Measurements from ENCODE around the gene YKT6.

Gene YKT6

GRCh38 chr7:44235582-44236332, 35.0 kb downstream of the YKT6 start:
- no peak for DNase-seq (ENCODE audit: low spot score)

GRCh38 chr7:44236333-44236728, 35.6 kb downstream of the YKT6 start:
- DNase-seq (ENCODE audit: low spot score): no peak

GRCh38 chr7:44237696-44238095, 36.9 kb downstream of the YKT6 start:
- DNase-seq (ENCODE audit: low spot score): no peak

- no peak for DNase-seq (ENCODE audit: low spot score)
These were observed 37.4 kb downstream of the YKT6 start for GRCh38 chr7:44238116-44238695.

- DNase-seq (ENCODE audit: low spot score): no peak
These were observed 38.6 kb downstream of the YKT6 start for GRCh38 chr7:44239361-44239760.

GRCh38 chr7:44240376-44240775, 39.6 kb downstream of the YKT6 start:
- no peak for DNase-seq (ENCODE audit: low spot score)

- peak; percentile 90 for DNase-seq (ENCODE audit: low spot score)
These were observed 40.3 kb downstream of the YKT6 start for GRCh38 chr7:44240983-44241510.

- DNase-seq (ENCODE audit: low spot score): no peak
These were observed 41.3 kb downstream of the YKT6 start for GRCh38 chr7:44242091-44242490.

GRCh38 chr7:44244282-44244681, 43.5 kb downstream of the YKT6 start:
- peak; percentile 72 for DNase-seq (ENCODE audit: low spot score)

GRCh38 chr7:44246396-44247113, 45.8 kb downstream of the YKT6 start:
- no peak for DNase-seq (ENCODE audit: low spot score)

GRCh38 chr7:44247868-44248651, 47.3 kb downstream of the YKT6 start:
- no peak for DNase-seq (ENCODE audit: low spot score)

- DNase-seq (ENCODE audit: low spot score): no peak
These were observed 49.0 kb downstream of the YKT6 start for GRCh38 chr7:44249639-44250234.

GRCh38 chr7:44251269-44251668, 50.5 kb downstream of the YKT6 start:
- DNase-seq (ENCODE audit: low spot score): no peak

GRCh38 chr7:44251881-44252280, 51.1 kb downstream of the YKT6 start:
- no peak for DNase-seq (ENCODE audit: low spot score)

- no peak for DNase-seq (ENCODE audit: low spot score)
These were observed 55.7 kb downstream of the YKT6 start for GRCh38 chr7:44256459-44256858.

- no peak for DNase-seq (ENCODE audit: low spot score)
These were observed 56.4 kb downstream of the YKT6 start for GRCh38 chr7:44257213-44257612.

- peak; percentile 65 for DNase-seq (ENCODE audit: low spot score)
These were observed 57.0 kb downstream of the YKT6 start for GRCh38 chr7:44257618-44258422.

GRCh38 chr7:44258423-44258760, 57.6 kb downstream of the YKT6 start:
- no peak for DNase-seq (ENCODE audit: low spot score)

GRCh38 chr7:44258865-44259546, 58.2 kb downstream of the YKT6 start:
- DNase-seq (ENCODE audit: low spot score): no peak

All from NAMALWA (cell line).